WTC11 (cell line): ENCODE measurements around the gene MARF1. TPM values are rescaled to one million over a fixed set of nuclear protein-coding genes. Genes with fewer than 3 reads are reported as not detected.

ENCODE experiments used
- ATAC-seq: fragments of 200-7000 bp; cut with Tn5 transposase; 2 replicates; pipeline ENCODE4 v1.10.0; 2021; ENCODE audit warnings: mild to moderate bottlenecking, moderate library complexity
- CTCF ChIA-PET: fragments of 300-600 bp; sonication (Branson Sonifier 250); formaldehyde crosslinking; loops from one replicate; lab custom pipeline; 2021; ENCODE audit warnings: antibody characterized with exemption; lab: Charles Lee
- POLR2A ChIA-PET: fragments of 350-600 bp; sonication (Branson Sonifier 250); formaldehyde crosslinking; loops from one replicate; lab custom pipeline; 2021; ENCODE audit warnings: antibody characterized with exemption; lab: Charles Lee
- DNase-seq: peaks from one replicate; pipeline ENCODE4 v3.0.0; 2021; ENCODE audit warnings: low spot score
- H3K27ac Mint-ChIP-seq: 2 replicates; pipeline ENCODE4 v1.8.0; 2021; ENCODE audit warnings: mixed read lengths
- H3K27me3 Mint-ChIP-seq: 2 replicates; pipeline ENCODE4 v1.8.0; 2021; ENCODE audit warnings: low read depth, mild to moderate bottlenecking, moderate library complexity, mixed read lengths
- H3K36me3 Mint-ChIP-seq: 2 replicates; pipeline ENCODE4 v1.8.0; 2021; ENCODE audit warnings: mixed read lengths
- H3K4me1 Mint-ChIP-seq: 2 replicates; pipeline ENCODE4 v1.8.0; 2022; ENCODE audit warnings: mixed read lengths
- H3K4me3 Mint-ChIP-seq: 2 replicates; pipeline ENCODE4 v1.8.0; 2021; ENCODE audit warnings: mild to moderate bottlenecking, moderate library complexity, mixed read lengths
- H3K9me3 Mint-ChIP-seq: 2 replicates; pipeline ENCODE4 v1.8.0; 2021; ENCODE audit warnings: mixed read lengths
- ATF3 ChIP-seq: sonication (generic); formaldehyde crosslinking; conservative IDR thresholded peaks from 2 replicates; pipeline ENCODE4 v1.8.1; 2022; ENCODE audit warnings: mild to moderate bottlenecking, missing genetic modification reagents
- CBFB ChIP-seq: sonication (generic); formaldehyde crosslinking; IDR thresholded peaks from 2 replicates; pipeline ENCODE4 v1.8.1; 2022; ENCODE audit warnings: mild to moderate bottlenecking, low read depth, missing genetic modification reagents
- CDX4 ChIP-seq: fragments of 250-450 bp; sonication (Bioruptor Pico); IDR thresholded peaks from 2 replicates; pipeline ENCODE4 v1.9.0; 2021; ENCODE audit warnings: moderate library complexity, mild to moderate bottlenecking, inconsistent platforms, borderline replicate concordance
- CREM ChIP-seq: sonication (generic); formaldehyde crosslinking; IDR thresholded peaks from 2 replicates; pipeline ENCODE4 v1.8.1; 2022; ENCODE audit warnings: mild to moderate bottlenecking, missing genetic modification reagents, moderate library complexity
- EMX1 ChIP-seq: fragments of 250-450 bp; sonication (Bioruptor Pico); IDR thresholded peaks from 2 replicates; pipeline ENCODE4 v1.8.0; 2021; ENCODE audit warnings: mild to moderate bottlenecking
- ETV6 ChIP-seq: sonication (generic); formaldehyde crosslinking; IDR thresholded peaks from 2 replicates; pipeline ENCODE4 v1.8.1; 2022; ENCODE audit warnings: mild to moderate bottlenecking, missing genetic modification reagents
- FOXP1 ChIP-seq: sonication (generic); formaldehyde crosslinking; IDR thresholded peaks from 2 replicates; pipeline ENCODE4 v1.8.0; 2022; ENCODE audit warnings: missing genetic modification reagents, mild to moderate bottlenecking, moderate library complexity, borderline replicate concordance
- GTF2I ChIP-seq: fragments of 250-450 bp; sonication (Bioruptor Pico); conservative IDR thresholded peaks from 2 replicates; pipeline ENCODE4 v1.4.0; 2021; ENCODE audit warnings: mild to moderate bottlenecking
- HMGA2 ChIP-seq: fragments of 250-450 bp; sonication (Bioruptor Pico); IDR thresholded peaks from 2 replicates; pipeline ENCODE4 v1.4.0; 2021; ENCODE audit warnings: mild to moderate bottlenecking, moderate library complexity
- IRF1 ChIP-seq: sonication (generic); formaldehyde crosslinking; IDR thresholded peaks from 2 replicates; pipeline ENCODE4 v1.8.0; 2023; ENCODE audit warnings: missing genetic modification reagents
- IRF2 ChIP-seq: sonication (generic); formaldehyde crosslinking; IDR thresholded peaks from 2 replicates; pipeline ENCODE4 v1.8.0; 2022; ENCODE audit warnings: low read depth, missing genetic modification reagents, borderline replicate concordance
- JUN ChIP-seq: sonication (generic); formaldehyde crosslinking; IDR thresholded peaks from 2 replicates; pipeline ENCODE4 v1.8.0; 2023; ENCODE audit warnings: mild to moderate bottlenecking, missing genetic modification reagents
- KAT7 ChIP-seq: sonication (generic); formaldehyde crosslinking; IDR thresholded peaks from 2 replicates; pipeline ENCODE4 v1.8.1; 2023; ENCODE audit warnings: missing genetic modification reagents, mild to moderate bottlenecking, borderline replicate concordance
- NR2C2 ChIP-seq: sonication (generic); formaldehyde crosslinking; IDR thresholded peaks from 2 replicates; pipeline ENCODE4 v1.8.0; 2022; ENCODE audit warnings: mild to moderate bottlenecking, missing genetic modification reagents
- OVOL2 ChIP-seq: fragments of 250-450 bp; sonication (Bioruptor Pico); IDR thresholded peaks from 2 replicates; pipeline ENCODE4 v1.9.0; 2021; ENCODE audit warnings: mild to moderate bottlenecking, borderline replicate concordance
- PRRX2 ChIP-seq: fragments of 250-450 bp; sonication (Bioruptor Pico); IDR thresholded peaks from 2 replicates; pipeline ENCODE4 v1.8.0; 2021; ENCODE audit warnings: mild to moderate bottlenecking
- SP1 ChIP-seq: sonication (generic); formaldehyde crosslinking; conservative IDR thresholded peaks from 2 replicates; pipeline ENCODE4 v1.8.1; 2022; ENCODE audit warnings: missing genetic modification reagents
- TCF7 ChIP-seq: sonication (generic); formaldehyde crosslinking; IDR thresholded peaks from 2 replicates; pipeline ENCODE4 v1.8.0; 2022; ENCODE audit warnings: mild to moderate bottlenecking, low read depth, missing genetic modification reagents, moderate library complexity
- TEAD1 ChIP-seq: sonication (generic); formaldehyde crosslinking; IDR thresholded peaks from 2 replicates; pipeline ENCODE4 v1.8.0; 2022; ENCODE audit warnings: mild to moderate bottlenecking, missing genetic modification reagents
- ZBTB21 ChIP-seq: sonication (generic); formaldehyde crosslinking; IDR thresholded peaks from 2 replicates; pipeline ENCODE4 v1.8.1; 2023; ENCODE audit warnings: mild to moderate bottlenecking, missing genetic modification reagents, borderline replicate concordance
- ZNF138 ChIP-seq: sonication (generic); formaldehyde crosslinking; conservative IDR thresholded peaks from 2 replicates; pipeline ENCODE4 v1.8.1; 2022; ENCODE audit warnings: mild to moderate bottlenecking, moderate library complexity, missing genetic modification reagents
- ZNF219 ChIP-seq: sonication (generic); formaldehyde crosslinking; IDR thresholded peaks from 2 replicates; pipeline ENCODE4 v1.8.0; 2023; ENCODE audit warnings: missing genetic modification reagents, mild to moderate bottlenecking, borderline replicate concordance
- ZNF232 ChIP-seq: sonication (generic); formaldehyde crosslinking; IDR thresholded peaks from 2 replicates; pipeline ENCODE4 v1.8.0; 2022; ENCODE audit warnings: mild to moderate bottlenecking, missing genetic modification reagents
- ZNF396 ChIP-seq: fragments of 250-450 bp; sonication (Bioruptor Pico); IDR thresholded peaks from 2 replicates; pipeline ENCODE4 v1.8.0; 2021; ENCODE audit warnings: mild to moderate bottlenecking, moderate library complexity, borderline replicate concordance
- ZNF423 ChIP-seq: fragments of 250-450 bp; sonication (Bioruptor Pico); IDR thresholded peaks from 2 replicates; pipeline ENCODE4 v2.1.2; 2022; ENCODE audit warnings: mild to moderate bottlenecking, moderate library complexity
- total RNA-seq: library from RNA; stranded (reverse); gene quantifications from 3 replicates; pipeline ENCODE4 v1.2.3, GENCODE V29; 2021
- TF ChIP-seq, protein P1 (sequence below): sonication (generic); formaldehyde crosslinking; conservative IDR thresholded peaks from 2 replicates; pipeline ENCODE4 v1.8.1; 2023; ENCODE audit warnings: mild to moderate bottlenecking, low read depth, missing genetic modification reagents, moderate library complexity
- TF ChIP-seq, protein P2 (sequence below): sonication (generic); formaldehyde crosslinking; IDR thresholded peaks from 2 replicates; pipeline ENCODE4 v1.8.0; 2023; ENCODE audit warnings: missing genetic modification reagents, mild to moderate bottlenecking, borderline replicate concordance

MARF1 gene
- total RNA-seq, 1 experiment from 2014 or later = 31.9 TPM

- no peak overlapping the region for H3K27ac Mint-ChIP-seq
- H3K9me3 Mint-ChIP-seq = no peaks in the 10 kb centered on the region
- no peak overlapping the region for H3K4me3 Mint-ChIP-seq
- no peaks in the 10 kb centered on the region for H3K27me3 Mint-ChIP-seq
- ChIA-PET POLR2A (no interaction called here), CTCF (interaction anchor here (1.3 kb wide), 1 partner anchor 90 kb away, joined by 3 read pairs; the partner anchor contains the start of gene MARF1)
- DNase-seq = no peak
- no peaks in the 10 kb centered on the region; the same call in 1 of the 2 replicates for H3K4me1 Mint-ChIP-seq
- no peak for ATAC-seq
- no peak for TF ChIP-seq IRF1 (CRISPR knock-in tag)
- TF ChIP-seq CBFB (CRISPR knock-in tag) = no peak
- TF ChIP-seq ZNF423 (CRISPR knock-in tag) = no peak
- TF ChIP-seq ZNF396 (CRISPR knock-in tag) = no peak
- TF ChIP-seq CDX4 = no peak
- no peak for TF ChIP-seq CREM (CRISPR knock-in tag)
- TF ChIP-seq TEAD1 (CRISPR knock-in tag) = no peak
- no peak for TF ChIP-seq ATF3 (CRISPR knock-in tag)
- no peak for TF ChIP-seq HMGA2 (CRISPR knock-in tag)
- no peak for TF ChIP-seq ZNF138 (CRISPR knock-in tag)
- TF ChIP-seq NR2C2 (CRISPR knock-in tag) = no peak
- no peaks in the 10 kb centered on the region for H3K36me3 Mint-ChIP-seq
These were observed 89.5 kb downstream of the MARF1 start for GRCh38 chr16:15553313-15554088.

DNA sequence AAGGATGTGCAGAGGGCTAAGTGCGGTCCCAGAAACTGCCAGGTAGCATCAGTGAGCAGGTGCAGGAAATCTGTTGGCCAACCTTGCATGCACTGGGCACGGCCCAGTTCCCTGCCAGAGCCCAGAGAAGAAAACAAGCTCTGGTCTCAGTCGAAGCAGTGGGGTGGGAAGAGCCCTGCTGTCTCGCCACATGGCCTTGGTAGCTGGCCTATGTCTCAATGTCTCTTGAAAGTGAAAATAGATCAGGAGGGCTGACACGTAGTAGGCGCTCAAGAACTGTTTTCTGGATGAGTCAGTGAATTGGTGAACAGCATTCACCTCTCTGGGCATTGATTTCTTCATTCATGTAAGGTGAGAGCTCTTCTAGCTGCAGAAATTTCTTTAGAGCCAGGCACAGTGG lies 90.4 kb downstream of the MARF1 start:
- no peak for DNase-seq
- no peaks in the 10 kb centered on the region for H3K9me3 Mint-ChIP-seq
- H3K36me3 Mint-ChIP-seq = no peaks in the 10 kb centered on the region
- POLR2A ChIA-PET = no interaction called here
- H3K4me1 Mint-ChIP-seq = no peaks in the 10 kb centered on the region; the same call in 1 of the 2 replicates
- H3K27ac Mint-ChIP-seq = no peak overlapping the region
- CTCF ChIA-PET = interaction anchor here (1.3 kb wide), 1 partner anchor 91 kb away, joined by 3 read pairs; the partner anchor contains the start of gene MARF1
- H3K4me3 Mint-ChIP-seq = no peak overlapping the region
- ATAC-seq = no peak
- H3K27me3 Mint-ChIP-seq = no peaks in the 10 kb centered on the region
- TF ChIP-seq GTF2I = no peak
- TF ChIP-seq IRF2 = no peak
- TF ChIP-seq KAT7 (CRISPR knock-in tag) = no peak
- no peak for TF ChIP-seq EMX1 (CRISPR knock-in tag)
- no peak for TF ChIP-seq FOXP1 (CRISPR knock-in tag)
- no peak for TF ChIP-seq JUN (CRISPR knock-in tag)
- TF ChIP-seq OVOL2 = no peak
- no peak for TF ChIP-seq TCF7
- TF ChIP-seq ZNF396 (CRISPR knock-in tag) = no peak
- TF ChIP-seq SP1 (CRISPR knock-in tag) = no peak
- TF ChIP-seq CDX4 = no peak
- TF ChIP-seq ETV6 (CRISPR knock-in tag) = no peak
- TF ChIP-seq ZNF232 (CRISPR knock-in tag) = no peak
- no peak for TF ChIP-seq PRRX2 (CRISPR knock-in tag)
- TF ChIP-seq, protein P1, sequence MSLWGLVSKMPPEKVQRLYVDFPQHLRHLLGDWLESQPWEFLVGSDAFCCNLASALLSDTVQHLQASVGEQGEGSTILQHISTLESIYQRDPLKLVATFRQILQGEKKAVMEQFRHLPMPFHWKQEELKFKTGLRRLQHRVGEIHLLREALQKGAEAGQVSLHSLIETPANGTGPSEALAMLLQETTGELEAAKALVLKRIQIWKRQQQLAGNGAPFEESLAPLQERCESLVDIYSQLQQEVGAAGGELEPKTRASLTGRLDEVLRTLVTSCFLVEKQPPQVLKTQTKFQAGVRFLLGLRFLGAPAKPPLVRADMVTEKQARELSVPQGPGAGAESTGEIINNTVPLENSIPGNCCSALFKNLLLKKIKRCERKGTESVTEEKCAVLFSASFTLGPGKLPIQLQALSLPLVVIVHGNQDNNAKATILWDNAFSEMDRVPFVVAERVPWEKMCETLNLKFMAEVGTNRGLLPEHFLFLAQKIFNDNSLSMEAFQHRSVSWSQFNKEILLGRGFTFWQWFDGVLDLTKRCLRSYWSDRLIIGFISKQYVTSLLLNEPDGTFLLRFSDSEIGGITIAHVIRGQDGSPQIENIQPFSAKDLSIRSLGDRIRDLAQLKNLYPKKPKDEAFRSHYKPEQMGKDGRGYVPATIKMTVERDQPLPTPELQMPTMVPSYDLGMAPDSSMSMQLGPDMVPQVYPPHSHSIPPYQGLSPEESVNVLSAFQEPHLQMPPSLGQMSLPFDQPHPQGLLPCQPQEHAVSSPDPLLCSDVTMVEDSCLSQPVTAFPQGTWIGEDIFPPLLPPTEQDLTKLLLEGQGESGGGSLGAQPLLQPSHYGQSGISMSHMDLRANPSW = no peak
- TF ChIP-seq, protein P2, sequence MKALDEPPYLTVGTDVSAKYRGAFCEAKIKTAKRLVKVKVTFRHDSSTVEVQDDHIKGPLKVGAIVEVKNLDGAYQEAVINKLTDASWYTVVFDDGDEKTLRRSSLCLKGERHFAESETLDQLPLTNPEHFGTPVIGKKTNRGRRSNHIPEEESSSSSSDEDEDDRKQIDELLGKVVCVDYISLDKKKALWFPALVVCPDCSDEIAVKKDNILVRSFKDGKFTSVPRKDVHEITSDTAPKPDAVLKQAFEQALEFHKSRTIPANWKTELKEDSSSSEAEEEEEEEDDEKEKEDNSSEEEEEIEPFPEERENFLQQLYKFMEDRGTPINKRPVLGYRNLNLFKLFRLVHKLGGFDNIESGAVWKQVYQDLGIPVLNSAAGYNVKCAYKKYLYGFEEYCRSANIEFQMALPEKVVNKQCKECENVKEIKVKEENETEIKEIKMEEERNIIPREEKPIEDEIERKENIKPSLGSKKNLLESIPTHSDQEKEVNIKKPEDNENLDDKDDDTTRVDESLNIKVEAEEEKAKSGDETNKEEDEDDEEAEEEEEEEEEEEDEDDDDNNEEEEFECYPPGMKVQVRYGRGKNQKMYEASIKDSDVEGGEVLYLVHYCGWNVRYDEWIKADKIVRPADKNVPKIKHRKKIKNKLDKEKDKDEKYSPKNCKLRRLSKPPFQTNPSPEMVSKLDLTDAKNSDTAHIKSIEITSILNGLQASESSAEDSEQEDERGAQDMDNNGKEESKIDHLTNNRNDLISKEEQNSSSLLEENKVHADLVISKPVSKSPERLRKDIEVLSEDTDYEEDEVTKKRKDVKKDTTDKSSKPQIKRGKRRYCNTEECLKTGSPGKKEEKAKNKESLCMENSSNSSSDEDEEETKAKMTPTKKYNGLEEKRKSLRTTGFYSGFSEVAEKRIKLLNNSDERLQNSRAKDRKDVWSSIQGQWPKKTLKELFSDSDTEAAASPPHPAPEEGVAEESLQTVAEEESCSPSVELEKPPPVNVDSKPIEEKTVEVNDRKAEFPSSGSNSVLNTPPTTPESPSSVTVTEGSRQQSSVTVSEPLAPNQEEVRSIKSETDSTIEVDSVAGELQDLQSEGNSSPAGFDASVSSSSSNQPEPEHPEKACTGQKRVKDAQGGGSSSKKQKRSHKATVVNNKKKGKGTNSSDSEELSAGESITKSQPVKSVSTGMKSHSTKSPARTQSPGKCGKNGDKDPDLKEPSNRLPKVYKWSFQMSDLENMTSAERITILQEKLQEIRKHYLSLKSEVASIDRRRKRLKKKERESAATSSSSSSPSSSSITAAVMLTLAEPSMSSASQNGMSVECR (CRISPR knock-in tag) = no peak
- no peak for TF ChIP-seq ZNF219
- TF ChIP-seq ZBTB21 (CRISPR knock-in tag) = no peak
